ENCODE measurements around the gene DTNA.

Gene DTNA

GRCh38 chr18:34786162-34786741, 76.2 kb downstream of the DTNA start:
- no peak for DNase-seq (ENCODE audit: low spot score)
- CTCF ChIA-PET: no interaction called here
- no peak overlapping the region for H3K27ac ChIP-seq
- TF ChIP-seq CTCF (conservative IDR thresholded peaks at IDR 0.05; ENCODE audit: low read depth): no peak
- POLR2A ChIA-PET (ENCODE audit: low non-redundant PET): no interaction called here

- POLR2A ChIA-PET (ENCODE audit: low non-redundant PET): no interaction called here
- peak; percentile 80 for TF ChIP-seq CTCF (conservative IDR thresholded peaks at IDR 0.05; ENCODE audit: low read depth)
Observed at GRCh38 chr18:34787931-34788532, 77.9 kb downstream of the DTNA start.

GRCh38 chr18:34789768-34790344, 79.8 kb downstream of the DTNA start:
- no peak for DNase-seq (ENCODE audit: low spot score)
- POLR2A ChIA-PET (ENCODE audit: low non-redundant PET): no interaction called here
- CTCF ChIA-PET: no interaction called here
- no peak for TF ChIP-seq CTCF (conservative IDR thresholded peaks at IDR 0.05; ENCODE audit: low read depth)
- no peak overlapping the region for H3K27ac ChIP-seq

More at GRCh38 chr18:34787931-34788532, 77.9 kb downstream of the DTNA start:
- H3K27ac ChIP-seq: no peak overlapping the region
- CTCF ChIA-PET: interaction anchor here (0.5 to 1.4 kb wide), 5 partner anchors 126 to 665 kb away, joined by 3 to 8 read pairs (median 4); no protein-coding TSS in a partner anchor
- DNase-seq (ENCODE audit: low spot score): peak; percentile 14

GRCh38 chr18:34794348-34794747, 84.2 kb downstream of the DTNA start:
- DNase-seq (ENCODE audit: low spot score): no peak
- TF ChIP-seq CTCF (conservative IDR thresholded peaks at IDR 0.05; ENCODE audit: low read depth): no peak
- ChIA-PET POLR2A (ENCODE audit: low non-redundant PET) (no interaction called here), CTCF (no interaction called here)
- no peak overlapping the region for H3K27ac ChIP-seq

- ChIA-PET POLR2A (ENCODE audit: low non-redundant PET) (no interaction called here), CTCF (interaction anchor here (0.6 to 0.7 kb wide), 2 partner anchors 88 to 186 kb away, joined by 3 to 4 read pairs; no protein-coding TSS in a partner anchor)
- no peak overlapping the region for H3K27ac ChIP-seq
- no peak for DNase-seq (ENCODE audit: low spot score)
- TF ChIP-seq CTCF (conservative IDR thresholded peaks at IDR 0.05; ENCODE audit: low read depth): no peak
Observed at GRCh38 chr18:34795070-34795732, 85.1 kb downstream of the DTNA start.

GRCh38 chr18:34796035-34796657, 86.0 kb downstream of the DTNA start:
- TF ChIP-seq CTCF (conservative IDR thresholded peaks at IDR 0.05; ENCODE audit: low read depth): no peak
- CTCF ChIA-PET: interaction anchor here (0.6 kb wide), 2 partner anchors 185 to 213 kb away, joined by 3 to 4 read pairs; no protein-coding TSS in a partner anchor
- DNase-seq (ENCODE audit: low spot score): no peak
- H3K27ac ChIP-seq: no peak overlapping the region
- POLR2A ChIA-PET (ENCODE audit: low non-redundant PET): no interaction called here

All from RWPE1 (cell line).